ENCODE data around the gene CWF19L2. TPM values are rescaled to one million over a fixed set of nuclear protein-coding genes. Genes with fewer than 3 reads are reported as not detected.
"Not testable (repeated sequence)": the region's sequence is repeated elsewhere in the genome, so short reads cannot be mapped to it uniquely, and the experiment has no call there.

The CWF19L2 gene
- total and polyA plus RNA-seq, 4 experiments from 2014 or later, result 3.8 to 38.8 (median 22.6) TPM

DNA sequence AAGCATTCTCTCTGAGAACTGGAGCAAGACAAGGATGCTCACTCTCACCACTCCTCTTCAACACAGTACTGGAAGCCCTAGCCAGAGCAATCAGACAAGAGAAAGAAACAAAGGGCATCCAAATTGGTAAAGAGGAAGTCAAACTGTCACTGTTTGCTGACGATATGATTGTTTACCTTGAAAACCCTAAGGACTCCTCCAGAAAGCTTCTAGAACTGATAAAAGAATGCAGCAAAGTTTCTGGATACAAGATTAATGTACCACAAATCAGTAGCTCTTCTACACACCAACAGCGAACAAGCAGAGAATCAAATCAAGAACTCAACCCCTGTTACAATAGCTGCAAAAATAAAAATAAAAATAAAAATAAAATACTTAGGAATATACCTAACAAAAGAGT lies 56.5 kb downstream of the CWF19L2 start:
- H3K27me3 Mint-ChIP-seq; H3K4me3 Mint-ChIP-seq; DNase-seq; intact Hi-C loops (cut with micrococcal nuclease); POLR2A ChIA-PET (ENCODE audit: partially characterized antibody); H3K27ac ChIP-seq (ENCODE audit: low read depth, low read length); H3K36me3 ChIP-seq (ENCODE audit: insufficient read depth, low read length); H3K4me1 ChIP-seq (ENCODE audit: insufficient read depth, low read length); CTCF ChIA-PET (ENCODE audit: partially characterized antibody); H3K27ac Mint-ChIP-seq; H3K27me3 ChIP-seq (ENCODE audit: insufficient read depth, low read length); H3K4me3 ChIP-seq (ENCODE audit: low read length in 2 of 2); H3K9me3 ChIP-seq (ENCODE audit: control insufficient read depth in 1 of 2, low read length in 2 of 2): not testable (repeated sequence)
- Mint-ChIP-seq H3K36me3 (peaks cover 81 to 85% of the 10 kb centered on the region in 2 donors), H3K9me3 (peaks cover 3 to 24% (median 11%) of the 10 kb centered on the region in 8 donors), H3K4me1 (peaks cover 0 to 11% (median 8%) of the 10 kb centered on the region in 4 donors)

DNA sequence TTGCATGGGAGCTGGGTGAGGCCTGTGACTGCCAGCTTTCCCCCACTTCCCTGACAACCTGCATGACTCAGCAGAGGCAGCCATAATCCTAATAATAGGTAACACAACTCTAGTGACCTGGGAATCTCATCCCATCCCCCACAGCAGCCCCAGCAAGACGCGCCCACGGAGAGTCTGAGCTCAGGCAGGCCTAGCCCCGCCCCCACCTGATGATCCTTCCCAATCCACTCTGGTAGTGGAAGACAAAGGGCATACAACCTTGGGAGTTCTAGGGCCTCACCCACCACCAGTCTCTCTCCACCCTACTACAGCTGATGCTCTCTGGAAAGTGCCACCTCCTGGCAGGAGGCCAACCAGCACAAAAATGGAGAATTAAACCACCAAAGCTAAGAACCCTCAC lies 60.3 kb downstream of the CWF19L2 start:
- Histone ChIP-seq H3K4me1 (ENCODE audit: insufficient read depth, low read length) (no peaks in the 10 kb centered on the region), H3K9me3 (ENCODE audit: control insufficient read depth in 1 of 2, low read length in 2 of 2) (no peaks in the 10 kb centered on the region), H3K27me3 (ENCODE audit: insufficient read depth, low read length) (no peaks in the 10 kb centered on the region), H3K4me3 (ENCODE audit: low read length in 2 of 2) (no peak overlapping the region), H3K36me3 (ENCODE audit: insufficient read depth, low read length) (peaks cover 6% of the 10 kb centered on the region), H3K27ac (ENCODE audit: low read depth, low read length) (no peak overlapping the region)
- peaks cover 0 to 11% (median 7%) of the 10 kb centered on the region in 4 donors for H3K4me1 Mint-ChIP-seq
- no peak overlapping the region for H3K4me3 Mint-ChIP-seq
- H3K27me3 Mint-ChIP-seq, result no peaks in the 10 kb centered on the region
- H3K36me3 Mint-ChIP-seq, result peaks cover 67 to 77% of the 10 kb centered on the region in 2 donors
- POLR2A ChIA-PET (ENCODE audit: partially characterized antibody), result no interaction called here
- H3K9me3 Mint-ChIP-seq, result peaks cover 0 to 14% (median 5%) of the 10 kb centered on the region in 8 donors
- H3K27ac Mint-ChIP-seq, result no peak overlapping the region
- CTCF ChIA-PET (ENCODE audit: partially characterized antibody), result no interaction called here
- intact Hi-C loops (cut with micrococcal nuclease), result no loop called here
- DNase-seq, result no peak

DNA sequence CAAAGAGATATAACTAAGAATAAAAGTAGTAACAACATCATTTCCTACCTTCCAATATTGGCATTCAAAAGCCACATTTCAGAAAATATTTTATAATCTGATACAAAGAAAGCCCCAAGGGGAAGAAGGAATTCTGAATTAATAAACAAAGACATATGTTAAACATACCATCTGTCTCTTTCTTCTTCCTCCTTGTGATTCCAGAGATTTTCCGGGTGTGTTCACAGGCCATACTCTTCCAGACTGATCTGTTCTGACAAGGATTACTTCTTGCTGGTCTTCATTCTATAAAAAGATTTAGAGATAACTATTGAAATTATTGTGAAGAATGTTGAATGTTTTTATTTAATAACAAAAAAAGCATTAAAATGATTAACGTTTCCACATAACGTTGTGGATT lies 65.0 kb downstream of the CWF19L2 start:
- no peaks in the 10 kb centered on the region for H3K9me3 Mint-ChIP-seq
- Histone ChIP-seq H3K36me3 (ENCODE audit: insufficient read depth, low read length) (peaks cover 16% of the 10 kb centered on the region), H3K9me3 (ENCODE audit: control insufficient read depth in 1 of 2, low read length in 2 of 2) (no peaks in the 10 kb centered on the region), H3K27ac (ENCODE audit: low read depth, low read length) (no peak overlapping the region), H3K27me3 (ENCODE audit: insufficient read depth, low read length) (no peaks in the 10 kb centered on the region), H3K4me3 (ENCODE audit: low read length in 2 of 2) (no peak overlapping the region), H3K4me1 (ENCODE audit: insufficient read depth, low read length) (no peaks in the 10 kb centered on the region)
- peaks cover 67 to 74% of the 10 kb centered on the region in 2 donors for H3K36me3 Mint-ChIP-seq
- H3K27ac Mint-ChIP-seq, result no peak overlapping the region
- H3K27me3 Mint-ChIP-seq, result no peaks in the 10 kb centered on the region
- no peak for DNase-seq
- H3K4me3 Mint-ChIP-seq, result no peak overlapping the region
- CTCF ChIA-PET (ENCODE audit: partially characterized antibody), result no interaction called here
- peaks cover 4 to 16% (median 8%) of the 10 kb centered on the region in 4 donors for H3K4me1 Mint-ChIP-seq
- POLR2A ChIA-PET (ENCODE audit: partially characterized antibody), result no interaction called here
- intact Hi-C loops (cut with micrococcal nuclease), result no loop called here

DNA sequence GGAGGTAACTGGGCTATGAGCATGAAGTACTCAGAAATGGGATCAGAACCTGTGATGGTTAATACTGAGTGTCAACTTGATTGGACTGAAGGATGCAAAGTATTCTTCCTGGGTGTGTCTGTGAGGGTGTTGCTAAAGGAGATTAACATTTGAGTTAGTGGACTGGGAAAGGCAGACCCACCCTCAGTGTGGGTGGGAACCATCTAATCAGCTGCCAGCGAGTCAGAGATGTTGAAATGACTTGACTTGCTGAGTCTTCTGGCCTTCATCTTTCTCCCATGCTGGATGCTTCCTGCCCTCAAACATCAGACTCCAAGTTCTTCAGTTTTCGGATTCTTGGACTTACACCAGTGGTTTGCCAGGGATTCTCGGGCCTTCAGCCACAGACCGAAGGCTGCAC lies 66.9 kb downstream of the CWF19L2 start:
- H3K27ac Mint-ChIP-seq; DNase-seq; H3K27ac ChIP-seq (ENCODE audit: low read depth, low read length); H3K27me3 Mint-ChIP-seq; H3K4me1 ChIP-seq (ENCODE audit: insufficient read depth, low read length); H3K9me3 Mint-ChIP-seq; POLR2A ChIA-PET (ENCODE audit: partially characterized antibody); H3K4me3 ChIP-seq (ENCODE audit: low read length in 2 of 2); intact Hi-C loops (cut with micrococcal nuclease); H3K9me3 ChIP-seq (ENCODE audit: control insufficient read depth in 1 of 2, low read length in 2 of 2); H3K27me3 ChIP-seq (ENCODE audit: insufficient read depth, low read length); CTCF ChIA-PET (ENCODE audit: partially characterized antibody); H3K4me3 Mint-ChIP-seq: not testable (repeated sequence)
- peaks cover 16% of the 10 kb centered on the region for H3K36me3 ChIP-seq (ENCODE audit: insufficient read depth, low read length)
- H3K36me3 Mint-ChIP-seq, result peaks cover 65 to 67% of the 10 kb centered on the region in 2 donors
- peaks cover 13 to 31% (median 22%) of the 10 kb centered on the region in 4 donors for H3K4me1 Mint-ChIP-seq

DNA sequence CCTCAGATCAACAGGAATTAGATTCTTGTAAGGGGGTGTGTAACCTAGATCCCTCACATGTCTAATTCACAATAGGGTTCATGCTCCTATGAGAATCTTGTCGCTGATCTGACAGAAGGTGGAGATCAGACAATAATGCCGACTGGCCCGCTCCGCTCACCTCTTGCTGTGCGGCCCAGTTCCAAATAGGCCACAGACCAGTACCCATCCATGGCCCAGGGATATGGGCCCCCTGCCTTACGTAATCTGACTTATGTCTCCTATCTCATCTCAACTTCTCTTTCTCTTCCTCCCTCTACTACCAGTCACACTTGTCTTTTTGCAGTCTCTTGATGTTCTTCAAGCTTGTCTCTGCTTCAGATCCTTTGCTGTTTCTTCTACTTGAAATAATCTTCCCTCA lies 70.0 kb downstream of the CWF19L2 start:
- Mint-ChIP-seq H3K9me3 (no peaks in the 10 kb centered on the region), H3K27me3 (no peaks in the 10 kb centered on the region), H3K36me3 (peaks cover 48 to 69% of the 10 kb centered on the region in 2 donors), H3K4me3 (no peak overlapping the region), H3K4me1 (peaks cover 17 to 35% (median 25%) of the 10 kb centered on the region in 4 donors), H3K27ac (peak overlapping the region in 2 of 7 donors; percentile 21 to 69)
- Histone ChIP-seq H3K9me3 (ENCODE audit: control insufficient read depth in 1 of 2, low read length in 2 of 2) (no peaks in the 10 kb centered on the region), H3K27me3 (ENCODE audit: insufficient read depth, low read length) (no peaks in the 10 kb centered on the region), H3K4me3 (ENCODE audit: low read length in 2 of 2) (no peak overlapping the region), H3K36me3 (ENCODE audit: insufficient read depth, low read length) (peaks cover 13% of the 10 kb centered on the region), H3K4me1 (ENCODE audit: insufficient read depth, low read length) (peaks cover 10% of the 10 kb centered on the region), H3K27ac (ENCODE audit: low read depth, low read length) (no peak overlapping the region)
- no peak for DNase-seq
- intact Hi-C loops (cut with micrococcal nuclease), result no loop called here
- POLR2A ChIA-PET (ENCODE audit: partially characterized antibody), result no interaction called here
- CTCF ChIA-PET (ENCODE audit: partially characterized antibody), result no interaction called here

DNA sequence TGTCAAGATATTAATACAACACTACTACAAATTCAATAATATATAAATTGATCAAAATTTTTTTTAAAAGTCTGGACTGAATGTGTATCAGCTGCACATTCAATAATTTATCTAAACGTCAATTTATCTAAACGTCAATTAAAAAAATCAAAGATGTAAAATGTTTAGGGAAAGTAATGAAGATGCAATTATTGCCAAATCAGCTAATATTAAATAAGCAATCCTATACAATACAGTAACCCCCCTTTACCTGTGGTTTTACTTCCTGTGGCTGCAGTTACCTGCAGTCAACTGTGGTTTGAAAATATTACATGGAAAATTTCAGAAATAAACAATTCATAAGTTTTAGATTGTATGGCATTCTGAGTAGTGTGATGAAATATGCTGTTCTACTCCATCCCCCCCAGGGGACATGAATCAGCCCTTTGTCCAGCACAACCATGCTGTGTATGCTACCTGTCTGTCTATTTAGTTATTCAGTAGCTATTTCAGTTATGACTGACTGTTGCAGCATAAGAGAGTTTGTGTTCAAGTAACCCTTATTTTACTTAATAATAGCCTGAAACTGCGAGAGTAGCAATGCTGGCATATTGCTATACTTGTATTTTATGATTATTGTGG lies 72.2 kb downstream of the CWF19L2 start:
- no peak overlapping the region for H3K4me3 ChIP-seq (ENCODE audit: low read length in 2 of 2)
- Mint-ChIP-seq H3K4me1 (peaks cover 17 to 32% (median 24%) of the 10 kb centered on the region in 4 donors), H3K9me3 (peaks cover 0 to 4% (median 0%) of the 10 kb centered on the region in 8 donors), H3K27ac (no peak overlapping the region), H3K4me3 (no peak overlapping the region), H3K27me3 (no peaks in the 10 kb centered on the region), H3K36me3 (peaks cover 40 to 56% of the 10 kb centered on the region in 2 donors)
- peaks cover 2% of the 10 kb centered on the region for H3K36me3 ChIP-seq (ENCODE audit: insufficient read depth, low read length)
- ChIA-PET CTCF (ENCODE audit: partially characterized antibody) (no interaction called here), POLR2A (ENCODE audit: partially characterized antibody) (no interaction called here)
- no peak for DNase-seq
- H3K9me3 ChIP-seq (ENCODE audit: control insufficient read depth in 1 of 2, low read length in 2 of 2), result no peaks in the 10 kb centered on the region
- intact Hi-C loops (cut with micrococcal nuclease), result no loop called here
- H3K4me1 ChIP-seq (ENCODE audit: insufficient read depth, low read length), result peaks cover 10% of the 10 kb centered on the region
- no peaks in the 10 kb centered on the region for H3K27me3 ChIP-seq (ENCODE audit: insufficient read depth, low read length)
- H3K27ac ChIP-seq (ENCODE audit: low read depth, low read length), result no peak overlapping the region

DNA sequence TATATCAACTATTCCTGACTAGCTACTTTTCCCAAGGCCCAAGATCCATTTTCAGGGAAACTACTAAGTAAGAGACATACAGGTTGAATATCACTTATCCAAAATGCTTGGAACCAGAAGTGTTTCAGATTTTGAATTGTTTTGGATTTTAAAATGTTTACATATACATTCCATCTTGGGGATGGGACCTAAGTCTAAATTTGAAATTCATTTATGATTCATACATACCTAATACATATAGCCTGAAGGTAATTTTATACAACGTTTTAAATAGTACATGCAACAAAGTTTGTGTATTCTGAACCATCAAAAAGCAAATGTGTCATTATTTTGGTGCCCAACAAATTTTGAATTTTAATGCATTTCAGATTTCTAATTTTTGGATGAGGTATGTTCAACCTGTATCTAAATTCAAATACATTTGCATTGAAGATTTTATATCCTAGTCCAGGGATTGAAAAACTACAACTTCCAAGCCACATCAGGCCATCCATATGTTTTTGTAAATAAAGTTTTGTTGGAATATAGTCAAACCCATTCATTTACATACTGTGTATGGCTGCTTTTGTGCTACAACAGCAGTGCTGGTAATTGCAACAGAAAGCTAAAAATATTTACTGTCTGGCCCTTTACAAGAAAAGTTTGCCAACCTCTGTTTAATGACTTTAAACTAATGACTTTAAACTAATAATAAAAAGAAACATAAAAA lies 73.3 kb downstream of the CWF19L2 start:
- Histone ChIP-seq H3K4me3 (ENCODE audit: low read length in 2 of 2) (no peak overlapping the region), H3K4me1 (ENCODE audit: insufficient read depth, low read length) (peaks cover 10% of the 10 kb centered on the region), H3K9me3 (ENCODE audit: control insufficient read depth in 1 of 2, low read length in 2 of 2) (no peaks in the 10 kb centered on the region), H3K27ac (ENCODE audit: low read depth, low read length) (no peak overlapping the region), H3K36me3 (ENCODE audit: insufficient read depth, low read length) (no peaks in the 10 kb centered on the region), H3K27me3 (ENCODE audit: insufficient read depth, low read length) (no peaks in the 10 kb centered on the region)
- DNase-seq, result no peak
- Mint-ChIP-seq H3K36me3 (peaks cover 34 to 49% of the 10 kb centered on the region in 2 donors), H3K4me1 (peaks cover 17 to 28% (median 23%) of the 10 kb centered on the region in 4 donors), H3K27me3 (no peaks in the 10 kb centered on the region), H3K9me3 (peaks cover 0 to 4% (median 0%) of the 10 kb centered on the region in 8 donors), H3K27ac (peak overlapping the region in 1 of 7 donors; percentile 8), H3K4me3 (no peak overlapping the region)
- POLR2A ChIA-PET (ENCODE audit: partially characterized antibody), result no interaction called here
- CTCF ChIA-PET (ENCODE audit: partially characterized antibody), result no interaction called here
- intact Hi-C loops (cut with micrococcal nuclease), result no loop called here

All from CD4-positive, alpha-beta memory T cell (primary cell).